ENCODE results near the gene PCDHGA9. TPM values are rescaled to one million over a fixed set of nuclear protein-coding genes. Genes with fewer than 3 reads are reported as not detected.

Gene PCDHGA9
- total RNA-seq, 4 donors from 2014 or later: 8.4 to 13.8 (median 11.9) TPM

GRCh38 chr5:141439411-141440141 lies 37.0 kb downstream of the PCDHGA9 start:
- peaks cover 0 to 95% (median 31%) of the 10 kb centered on the region in 4 donors for H3K9me3 ChIP-seq
- no peak for TF ChIP-seq POLR2A (IDR thresholded peaks at IDR 0.05)
- no peak for TF ChIP-seq EP300 (IDR thresholded peaks at IDR 0.05)
- TF ChIP-seq, protein P1, sequence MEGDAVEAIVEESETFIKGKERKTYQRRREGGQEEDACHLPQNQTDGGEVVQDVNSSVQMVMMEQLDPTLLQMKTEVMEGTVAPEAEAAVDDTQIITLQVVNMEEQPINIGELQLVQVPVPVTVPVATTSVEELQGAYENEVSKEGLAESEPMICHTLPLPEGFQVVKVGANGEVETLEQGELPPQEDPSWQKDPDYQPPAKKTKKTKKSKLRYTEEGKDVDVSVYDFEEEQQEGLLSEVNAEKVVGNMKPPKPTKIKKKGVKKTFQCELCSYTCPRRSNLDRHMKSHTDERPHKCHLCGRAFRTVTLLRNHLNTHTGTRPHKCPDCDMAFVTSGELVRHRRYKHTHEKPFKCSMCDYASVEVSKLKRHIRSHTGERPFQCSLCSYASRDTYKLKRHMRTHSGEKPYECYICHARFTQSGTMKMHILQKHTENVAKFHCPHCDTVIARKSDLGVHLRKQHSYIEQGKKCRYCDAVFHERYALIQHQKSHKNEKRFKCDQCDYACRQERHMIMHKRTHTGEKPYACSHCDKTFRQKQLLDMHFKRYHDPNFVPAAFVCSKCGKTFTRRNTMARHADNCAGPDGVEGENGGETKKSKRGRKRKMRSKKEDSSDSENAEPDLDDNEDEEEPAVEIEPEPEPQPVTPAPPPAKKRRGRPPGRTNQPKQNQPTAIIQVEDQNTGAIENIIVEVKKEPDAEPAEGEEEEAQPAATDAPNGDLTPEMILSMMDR (IDR thresholded peaks at IDR 0.05): no peak
- DNase-seq (ENCODE audit: low spot score in 2 of 2): no peak

GRCh38 chr5:141440341-141440740 lies 37.8 kb downstream of the PCDHGA9 start:
- Histone ChIP-seq H3K9me3 (peaks cover 0 to 95% (median 31%) of the 10 kb centered on the region in 4 donors), H3K27ac (no peak overlapping the region), H3K4me1 (no peaks in the 10 kb centered on the region), H3K4me3 (no peak overlapping the region), H3K27me3 (no peaks in the 10 kb centered on the region), H3K36me3 (peaks cover 0 to 37% (median 0%) of the 10 kb centered on the region in 3 donors)
- no peak for DNase-seq (ENCODE audit: low spot score in 2 of 2)
- WGBS, 2 donors: 96% methylated on average over 9 of the region's 9 CpGs
- TF ChIP-seq, protein P1 (IDR thresholded peaks at IDR 0.05): no peak
- TF ChIP-seq EP300 (IDR thresholded peaks at IDR 0.05) (no peak), POLR2A (IDR thresholded peaks at IDR 0.05) (no peak)

More at GRCh38 chr5:141439411-141440141, 37.0 kb downstream of the PCDHGA9 start:
- H3K4me1 ChIP-seq: no peaks in the 10 kb centered on the region
- H3K36me3 ChIP-seq: peaks cover 0 to 35% (median 0%) of the 10 kb centered on the region in 3 donors
- H3K27me3 ChIP-seq: no peaks in the 10 kb centered on the region
- H3K27ac ChIP-seq: no peak overlapping the region
- WGBS, 2 donors: 71 to 76% methylated on average over 10 of the region's 10 CpGs
- H3K4me3 ChIP-seq: no peak overlapping the region

DNA sequence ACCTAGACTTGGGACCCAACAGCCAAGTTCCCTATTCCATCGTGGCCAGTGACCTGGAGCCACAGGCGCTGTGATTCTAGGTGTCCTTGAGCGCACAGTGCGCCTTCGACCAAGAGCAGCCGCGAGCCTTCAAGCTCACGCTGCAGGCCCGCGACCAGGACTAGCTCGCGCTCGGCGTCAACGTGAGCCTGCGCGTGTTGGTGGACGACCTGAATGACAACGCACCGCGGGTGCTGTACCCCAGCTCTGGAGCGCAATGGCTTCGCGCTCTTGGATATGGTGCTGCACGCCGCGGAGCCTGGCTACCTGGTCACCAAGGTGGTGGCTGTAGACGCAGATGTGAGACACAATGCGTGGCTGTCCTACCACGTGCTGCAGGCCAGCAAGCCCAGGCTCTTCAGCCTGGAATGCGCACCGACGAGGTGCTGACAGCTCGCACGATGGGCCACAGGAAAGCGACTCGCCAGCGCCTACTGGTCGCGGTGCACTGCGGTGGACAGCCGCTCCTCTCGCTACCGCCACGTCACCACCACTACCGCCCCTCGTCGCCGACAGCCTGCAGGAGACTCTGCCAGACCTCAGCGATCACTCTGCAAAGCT lies 39.1 kb downstream of the PCDHGA9 start:
- no peaks in the 10 kb centered on the region for H3K4me1 ChIP-seq
- H3K4me3 ChIP-seq: no peak overlapping the region
- 60 to 62% methylated on average over 33 to 34 of the region's 50 CpGs for whole genome bisulfite sequencing, 2 donors
- no peak for DNase-seq (ENCODE audit: low spot score in 2 of 2)
- H3K36me3 ChIP-seq: peaks cover 0 to 46% (median 0%) of the 10 kb centered on the region in 3 donors
- H3K27me3 ChIP-seq: no peaks in the 10 kb centered on the region
- H3K9me3 ChIP-seq: peaks cover 0 to 94% (median 28%) of the 10 kb centered on the region in 4 donors
- TF ChIP-seq EP300 (IDR thresholded peaks at IDR 0.05) (no peak), POLR2A (IDR thresholded peaks at IDR 0.05) (no peak)
- TF ChIP-seq, protein P1 (IDR thresholded peaks at IDR 0.05): no peak
- no peak overlapping the region for H3K27ac ChIP-seq

Other genes with a start within 250 kb of the PCDHGA9 start
- 1 to 10 TPM; 4.4 to 7.1 (median 5.5) TPM for gene PCDHB7, start 230.1 kb upstream of the PCDHGA9 start, total RNA-seq
- gene PCDHB8, start 225.0 kb upstream of the PCDHGA9 start, total RNA-seq: 1 to 10 TPM; 1.0 to 4.2 (median 3.5) TPM
- gene PCDHB16, start 220.4 kb upstream of the PCDHGA9 start, total RNA-seq: 10 to 100 TPM in 3 of 4 donors, 1 to 10 TPM in 1; 9.2 to 17.7 (median 14.6) TPM
- 1 to 10 TPM; 4.6 to 9.2 (median 7.4) TPM for gene PCDHB9, start 215.6 kb upstream of the PCDHGA9 start, total RNA-seq
- gene PCDHB10, start 210.4 kb upstream of the PCDHGA9 start, total RNA-seq: 10 to 100 TPM in 1 of 4 donors, 1 to 10 TPM in 3; 4.8 to 10.4 (median 5.6) TPM
- 1 to 10 TPM; 6.9 to 8.6 (median 7.6) TPM for gene PCDHB11, start 203.2 kb upstream of the PCDHGA9 start, total RNA-seq
- gene PCDHB12, start 194.1 kb upstream of the PCDHGA9 start, total RNA-seq: 10 to 100 TPM in 3 of 4 donors, 1 to 10 TPM in 1; 5.7 to 12.6 (median 12.2) TPM
- gene PCDHB13, start 188.9 kb upstream of the PCDHGA9 start, total RNA-seq: 1 to 10 TPM; 8.2 to 9.8 (median 9.2) TPM
- gene PCDHB14, start 179.4 kb upstream of the PCDHGA9 start, total RNA-seq: 10 to 100 TPM in 2 of 4 donors, 1 to 10 TPM in 2; 6.6 to 13.0 (median 10.3) TPM
- 1 to 10 TPM; 5.4 to 7.6 (median 6.4) TPM for gene PCDHB15, start 157.4 kb upstream of the PCDHGA9 start, total RNA-seq
- gene SLC25A2, start 98.7 kb upstream of the PCDHGA9 start, total RNA-seq: 1 to 10 TPM in 1 of 4 donors, under 1 TPM in 1, not detected in 2; 0.42 to 4.8 TPM
- gene TAF7, start 82.0 kb upstream of the PCDHGA9 start, total RNA-seq: 10 to 100 TPM; 49.5 to 80.0 (median 59.5) TPM
- gene PCDHGA1, start 72.3 kb upstream of the PCDHGA9 start, total RNA-seq: 1 to 10 TPM in 3 of 4 donors, under 1 TPM in 1; 0.90 to 2.5 (median 1.8) TPM
- 10 to 100 TPM in 3 of 4 donors, 1 to 10 TPM in 1; 9.6 to 20.4 (median 12.7) TPM for gene PCDHGA2, start 64.0 kb upstream of the PCDHGA9 start, total RNA-seq
- gene PCDHGA3, start 58.9 kb upstream of the PCDHGA9 start, total RNA-seq: 10 to 100 TPM in 1 of 4 donors, 1 to 10 TPM in 3; 6.5 to 10.5 (median 8.7) TPM
- 1 to 10 TPM; 4.3 to 8.4 (median 6.8) TPM for gene PCDHGB1, start 52.7 kb upstream of the PCDHGA9 start, total RNA-seq
- gene PCDHGA4, start 47.8 kb upstream of the PCDHGA9 start, total RNA-seq: 10 to 100 TPM in 2 of 4 donors, 1 to 10 TPM in 2; 5.1 to 13.5 (median 9.2) TPM
- 10 to 100 TPM in 2 of 4 donors, 1 to 10 TPM in 2; 9.2 to 14.0 (median 10.4) TPM for gene PCDHGB2, start 42.8 kb upstream of the PCDHGA9 start, total RNA-seq
- 10 to 100 TPM in 3 of 4 donors, 1 to 10 TPM in 1; 8.2 to 13.2 (median 12.1) TPM for gene PCDHGA5, start 38.6 kb upstream of the PCDHGA9 start, total RNA-seq
- gene PCDHGB3, start 32.5 kb upstream of the PCDHGA9 start, total RNA-seq: 10 to 100 TPM in 2 of 4 donors, 1 to 10 TPM in 2; 7.8 to 12.4 (median 10.1) TPM
- gene PCDHGA6, start 28.9 kb upstream of the PCDHGA9 start, total RNA-seq: 10 to 100 TPM in 2 of 4 donors, 1 to 10 TPM in 2; 7.4 to 12.3 (median 10.1) TPM
- 10 to 100 TPM in 1 of 4 donors, 1 to 10 TPM in 3; 7.6 to 12.2 (median 9.2) TPM for gene PCDHGA7, start 20.0 kb upstream of the PCDHGA9 start, total RNA-seq
- 10 to 100 TPM in 3 of 4 donors, 1 to 10 TPM in 1; 9.3 to 12.3 (median 11.1) TPM for gene PCDHGB4, start 15.1 kb upstream of the PCDHGA9 start, total RNA-seq
- gene PCDHGA8, start 10.1 kb upstream of the PCDHGA9 start, total RNA-seq: 1 to 10 TPM; 5.5 to 9.3 (median 6.6) TPM
- gene PCDHGB5, start 4.8 kb upstream of the PCDHGA9 start, total RNA-seq: 10 to 100 TPM in 3 of 4 donors, 1 to 10 TPM in 1; 9.9 to 22.4 (median 16.2) TPM
- 10 to 100 TPM in 3 of 4 donors, 1 to 10 TPM in 1; 9.2 to 16.8 (median 13.9) TPM for gene PCDHGB6, start 5.2 kb downstream of the PCDHGA9 start, total RNA-seq
- 10 to 100 TPM in 2 of 4 donors, 1 to 10 TPM in 2; 7.6 to 15.0 (median 10.6) TPM for gene PCDHGA10, start 10.2 kb downstream of the PCDHGA9 start, total RNA-seq
- 10 to 100 TPM; 14.6 to 19.2 (median 18.0) TPM for gene PCDHGB7, start 14.9 kb downstream of the PCDHGA9 start, total RNA-seq
- gene PCDHGA11, start 18.3 kb downstream of the PCDHGA9 start, total RNA-seq: 1 to 10 TPM; 8.3 to 9.3 (median 8.9) TPM
- gene PCDHGA12, start 27.7 kb downstream of the PCDHGA9 start, total RNA-seq: 10 to 100 TPM in 2 of 4 donors, 1 to 10 TPM in 2; 7.9 to 19.8 (median 10.1) TPM
- gene PCDHGC3, start 73.2 kb downstream of the PCDHGA9 start, total RNA-seq: 10 to 100 TPM; 40.4 to 77.7 (median 56.3) TPM
- 10 to 100 TPM in 1 of 4 donors, 1 to 10 TPM in 3; 3.3 to 11.7 (median 5.1) TPM for gene PCDHGC4, start 82.3 kb downstream of the PCDHGA9 start, total RNA-seq
- 1 to 10 TPM; 3.1 to 5.9 (median 3.8) TPM for gene PCDHGC5, start 86.3 kb downstream of the PCDHGA9 start, total RNA-seq
- gene DIAPH1, start 216.2 kb downstream of the PCDHGA9 start, total RNA-seq: 100 to 1,000 TPM in 1 of 4 donors, 10 to 100 TPM in 3; 59.4 to 102 (median 64.0) TPM
- 10 to 100 TPM; 33.0 to 38.3 (median 36.5) TPM for gene HDAC3, start 234.1 kb downstream of the PCDHGA9 start, total RNA-seq
- 1 to 10 TPM; 2.0 to 8.7 (median 4.1) TPM for gene RELL2, start 234.2 kb downstream of the PCDHGA9 start, total RNA-seq
- 10 to 100 TPM; 10.7 to 53.4 (median 34.5) TPM for gene FCHSD1, start 248.6 kb downstream of the PCDHGA9 start, total RNA-seq

Data from tibial nerve (tissue), 4 donors.